Activated T-helper 2 cell treated with anti-CD3 and anti-CD28 coated beads, Interferon-gamma antibody, Interleukin-2, Interleukin-4, amounts not matched to agents 10 μg/mL and 5 μg/mL and 100 μg/mL, durations not matched to agents 14 hours and 24 hours and 36 hours (primary cell): Measurements from ENCODE around the gene IDH2. TPM values are rescaled to one million over a fixed set of nuclear protein-coding genes. Genes with fewer than 3 reads are reported as not detected.
"Not testable (repeated sequence)": the region's sequence is repeated elsewhere in the genome, so short reads cannot be mapped to it uniquely, and the experiment has no call there.

Experiments used
- DNase-seq: peaks from one replicate; pipeline ENCODE4 v3.0.0; 2021; ENCODE audit warnings: low spot score
- H3K27ac Mint-ChIP-seq: one replicate; pipeline ENCODE4 v1.8.0; 2021; ENCODE audit warnings: mixed read lengths
- H3K27me3 Mint-ChIP-seq: one replicate; pipeline ENCODE4 v1.8.0; 2021; ENCODE audit warnings: low read depth, mixed read lengths
- H3K36me3 Mint-ChIP-seq: one replicate; pipeline ENCODE4 v1.8.0; 2021; ENCODE audit warnings: low read depth, mixed read lengths
- H3K4me1 Mint-ChIP-seq: one replicate; pipeline ENCODE4 v1.8.0; 2021; ENCODE audit warnings: low read depth, mixed read lengths
- H3K4me3 Mint-ChIP-seq: one replicate; pipeline ENCODE4 v1.8.0; 2021; ENCODE audit warnings: low read depth, mild to moderate bottlenecking, moderate library complexity, mixed read lengths
- H3K9me3 Mint-ChIP-seq: one replicate; pipeline ENCODE4 v1.8.0; 2021; ENCODE audit warnings: mixed read lengths
- intact Hi-C: fragments of 100-400 bp; cut with micrococcal nuclease; formaldehyde crosslinking; loops from one replicate; pipeline ENCODE4 v1.15.1; 2023
- total RNA-seq: library from RNA; stranded (reverse); gene quantifications from 2 replicates; pipeline ENCODE4 v1.2.3, GENCODE V29; 2022

Gene IDH2
- total RNA-seq, 1 donor from 2014 or later: 141 TPM

GRCh38 chr15:90076716-90077115 lies 25.6 kb downstream of the IDH2 start:
- no peaks in the 10 kb centered on the region for H3K9me3 Mint-ChIP-seq
- H3K27me3 Mint-ChIP-seq: no peaks in the 10 kb centered on the region
- peaks cover 7% of the 10 kb centered on the region for H3K4me1 Mint-ChIP-seq
- intact Hi-C loops: no loop called here
- H3K36me3 Mint-ChIP-seq: peaks cover 49% of the 10 kb centered on the region
- DNase-seq: no peak
- no peak overlapping the region for H3K4me3 Mint-ChIP-seq
- H3K27ac Mint-ChIP-seq: no peak overlapping the region

GRCh38 chr15:90075420-90076289 lies 26.6 kb downstream of the IDH2 start:
- intact Hi-C loops: no loop called here
- H3K36me3 Mint-ChIP-seq: peaks cover 42% of the 10 kb centered on the region
- H3K27me3 Mint-ChIP-seq: no peaks in the 10 kb centered on the region
- peaks cover 7% of the 10 kb centered on the region for H3K4me1 Mint-ChIP-seq
- peak overlapping the region; percentile 49 for H3K27ac Mint-ChIP-seq
- DNase-seq: no peak
- H3K9me3 Mint-ChIP-seq: no peaks in the 10 kb centered on the region
- H3K4me3 Mint-ChIP-seq: no peak overlapping the region

GRCh38 chr15:90074916-90075315 lies 27.4 kb downstream of the IDH2 start:
- peaks cover 7% of the 10 kb centered on the region for H3K4me1 Mint-ChIP-seq
- no peak overlapping the region for H3K27ac Mint-ChIP-seq
- DNase-seq: no peak
- H3K4me3 Mint-ChIP-seq: no peak overlapping the region
- peaks cover 38% of the 10 kb centered on the region for H3K36me3 Mint-ChIP-seq
- intact Hi-C loops: loop anchor here (5.0 kb wide), 3 partner anchors 38 to 333 kb away; partner anchors contain the start of gene ZNF710
- no peaks in the 10 kb centered on the region for H3K27me3 Mint-ChIP-seq
- H3K9me3 Mint-ChIP-seq: no peaks in the 10 kb centered on the region

GRCh38 chr15:90074023-90074422 lies 28.2 kb downstream of the IDH2 start:
- no peak overlapping the region for H3K27ac Mint-ChIP-seq
- no peaks in the 10 kb centered on the region for H3K9me3 Mint-ChIP-seq
- H3K4me3 Mint-ChIP-seq: no peak overlapping the region
- H3K27me3 Mint-ChIP-seq: no peaks in the 10 kb centered on the region
- intact Hi-C loops: loop anchor here (5.0 kb wide), 3 partner anchors 37 to 332 kb away; partner anchors contain the start of gene ZNF710
- DNase-seq: no peak
- H3K4me1 Mint-ChIP-seq: peaks cover 7% of the 10 kb centered on the region
- H3K36me3 Mint-ChIP-seq: peaks cover 44% of the 10 kb centered on the region

- H3K9me3 Mint-ChIP-seq: no peaks in the 10 kb centered on the region
- intact Hi-C loops: loop anchor here (5.0 kb wide), 3 partner anchors 36 to 331 kb away; partner anchors contain the start of gene ZNF710
- no peaks in the 10 kb centered on the region for H3K27me3 Mint-ChIP-seq
- no peak for DNase-seq
- H3K4me1 Mint-ChIP-seq: peaks cover 7% of the 10 kb centered on the region
- H3K36me3 Mint-ChIP-seq: peaks cover 40% of the 10 kb centered on the region
- peak overlapping the region; percentile 33 for H3K27ac Mint-ChIP-seq
- no peak overlapping the region for H3K4me3 Mint-ChIP-seq
Measured at GRCh38 chr15:90072978-90073640, 29.2 kb downstream of the IDH2 start.

- peak; percentile 65 for DNase-seq
- H3K36me3 Mint-ChIP-seq: peaks cover 28% of the 10 kb centered on the region
- no peaks in the 10 kb centered on the region for H3K9me3 Mint-ChIP-seq
- no peaks in the 10 kb centered on the region for H3K27me3 Mint-ChIP-seq
- peaks cover 7% of the 10 kb centered on the region for H3K4me1 Mint-ChIP-seq
- no peak overlapping the region for H3K4me3 Mint-ChIP-seq
- H3K27ac Mint-ChIP-seq: peak overlapping the region; percentile 12
- intact Hi-C loops: loop anchor here (1.0 to 5.0 kb wide), 4 partner anchors 34 to 329 kb away; partner anchors contain the start of gene ZNF710
Measured at GRCh38 chr15:90071220-90071807, 31.0 kb downstream of the IDH2 start.

- not testable (repeated sequence) for H3K27ac Mint-ChIP-seq, DNase-seq, H3K27me3 Mint-ChIP-seq, H3K9me3 Mint-ChIP-seq, H3K4me3 Mint-ChIP-seq, H3K4me1 Mint-ChIP-seq
- intact Hi-C loops: loop anchor here (1.0 to 5.0 kb wide), 4 partner anchors 33 to 328 kb away; partner anchors contain the start of gene ZNF710
- H3K36me3 Mint-ChIP-seq: peaks cover 23% of the 10 kb centered on the region
Measured at GRCh38 chr15:90070623-90071022, 31.6 kb downstream of the IDH2 start.

GRCh38 chr15:90067953-90068606 lies 34.2 kb downstream of the IDH2 start:
- no peak for DNase-seq
- intact Hi-C loops: no loop called here
- Mint-ChIP-seq H3K4me3 (no peak overlapping the region), H3K36me3 (peaks cover 17% of the 10 kb centered on the region), H3K27ac (no peak overlapping the region), H3K9me3 (no peaks in the 10 kb centered on the region), H3K4me1 (peaks cover 3% of the 10 kb centered on the region), H3K27me3 (no peaks in the 10 kb centered on the region)

- Mint-ChIP-seq H3K4me3 (no peak overlapping the region), H3K4me1 (peaks cover 3% of the 10 kb centered on the region), H3K9me3 (no peaks in the 10 kb centered on the region), H3K27me3 (no peaks in the 10 kb centered on the region), H3K36me3 (peaks cover 14% of the 10 kb centered on the region), H3K27ac (no peak overlapping the region)
- no peak for DNase-seq
- intact Hi-C loops: no loop called here
Measured at GRCh38 chr15:90067181-90067952, 34.9 kb downstream of the IDH2 start.

GRCh38 chr15:90065682-90066049 lies 36.6 kb downstream of the IDH2 start:
- peaks cover 14% of the 10 kb centered on the region for H3K4me1 Mint-ChIP-seq
- no peak overlapping the region for H3K4me3 Mint-ChIP-seq
- H3K27me3 Mint-ChIP-seq: no peaks in the 10 kb centered on the region
- DNase-seq: no peak
- intact Hi-C loops: no loop called here
- no peaks in the 10 kb centered on the region for H3K9me3 Mint-ChIP-seq
- no peak overlapping the region for H3K27ac Mint-ChIP-seq
- H3K36me3 Mint-ChIP-seq: peaks cover 14% of the 10 kb centered on the region

GRCh38 chr15:90064911-90065681 lies 37.2 kb downstream of the IDH2 start:
- Mint-ChIP-seq H3K36me3 (peaks cover 14% of the 10 kb centered on the region), H3K27ac (no peak overlapping the region), H3K4me1 (peaks cover 16% of the 10 kb centered on the region), H3K27me3 (no peaks in the 10 kb centered on the region), H3K9me3 (no peaks in the 10 kb centered on the region), H3K4me3 (no peak overlapping the region)
- no peak for DNase-seq
- intact Hi-C loops: no loop called here
